Right forelimb (tissue), 1 donor: ENCODE data around the gene CDKL4.
"Not testable (repeated sequence)": the region's sequence is repeated elsewhere in the genome, so short reads cannot be mapped to it uniquely, and the experiment has no call there.

Experiments
- DNase-seq: peaks from one replicate; pipeline ENCODE4 v3.0.0-alpha.2; 2018

CDKL4 gene

DNA sequence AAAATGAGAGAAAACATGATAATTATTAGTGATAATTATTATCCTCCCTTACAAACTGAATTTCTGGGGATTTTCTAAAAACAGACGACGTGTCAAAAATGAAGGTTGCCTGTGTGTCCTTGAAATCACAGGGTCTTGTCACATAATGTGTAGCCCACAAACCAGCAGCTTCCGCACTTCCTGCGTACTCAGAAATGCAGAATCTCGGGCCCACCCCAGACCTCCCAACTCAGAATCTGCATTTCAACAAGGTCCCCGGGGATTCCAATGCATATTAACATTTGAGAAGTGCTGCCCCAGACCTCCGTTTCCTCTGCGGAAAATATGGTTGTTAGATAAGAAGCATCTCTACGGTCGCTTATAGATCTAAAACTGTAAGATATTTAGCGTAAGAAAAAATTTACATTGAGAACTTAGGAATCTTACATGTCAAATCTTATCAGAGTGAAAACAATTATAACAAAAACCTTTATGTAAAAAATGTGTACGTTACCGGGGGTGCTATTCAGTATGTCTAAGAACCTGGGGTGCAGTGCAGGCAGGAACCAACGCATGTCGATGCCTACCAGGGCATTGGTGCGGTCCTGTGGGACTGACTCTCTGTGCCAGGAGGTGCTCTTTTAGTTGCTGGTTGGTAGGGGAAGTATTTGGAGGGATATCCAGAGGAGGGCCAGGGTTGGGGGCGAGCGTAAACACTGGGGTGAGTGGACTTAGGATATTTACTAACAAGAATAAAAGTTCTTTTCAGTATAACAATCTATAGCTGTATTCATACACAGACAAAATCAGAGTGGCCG lies 15.2 kb downstream of the CDKL4 start:
- DNase-seq = peak; percentile 54

DNA sequence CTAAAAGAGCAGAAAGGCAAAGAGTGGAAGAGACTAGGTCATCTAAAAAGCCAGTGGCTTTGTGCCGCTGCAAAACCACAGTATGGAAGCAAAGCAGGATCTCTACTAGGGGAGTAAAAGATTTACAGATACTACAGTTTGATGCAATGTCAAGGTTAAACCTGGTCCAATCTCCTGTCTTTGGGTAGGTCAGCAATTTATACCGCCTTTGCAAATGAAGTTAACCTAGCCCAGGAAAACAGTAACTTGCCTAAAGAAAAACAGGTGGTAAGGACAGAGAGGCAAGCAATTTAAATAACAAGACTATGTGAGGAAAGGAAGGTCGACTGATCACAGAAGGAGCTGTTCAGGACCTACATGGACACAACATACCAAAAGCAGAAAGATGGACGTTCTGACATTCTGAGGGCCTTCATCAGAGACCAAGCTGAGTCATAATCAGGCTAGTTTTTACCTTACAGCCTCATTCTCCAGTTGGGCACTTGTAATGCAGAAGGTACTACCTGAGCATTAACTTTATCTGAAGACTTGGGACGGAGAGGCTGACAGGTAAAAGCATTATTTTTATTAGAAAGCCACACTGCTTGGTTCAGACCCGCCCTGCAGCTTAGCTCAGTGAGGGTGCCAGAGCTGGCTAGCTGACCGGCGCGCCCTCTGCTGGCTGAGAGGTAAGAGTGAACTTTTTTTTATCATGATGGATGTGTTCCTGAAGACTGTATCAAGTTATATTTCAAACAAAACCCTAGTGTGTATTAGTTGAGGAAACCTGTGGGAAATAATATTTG lies 15.9 kb downstream of the CDKL4 start:
- peak; percentile 86 for DNase-seq

DNA sequence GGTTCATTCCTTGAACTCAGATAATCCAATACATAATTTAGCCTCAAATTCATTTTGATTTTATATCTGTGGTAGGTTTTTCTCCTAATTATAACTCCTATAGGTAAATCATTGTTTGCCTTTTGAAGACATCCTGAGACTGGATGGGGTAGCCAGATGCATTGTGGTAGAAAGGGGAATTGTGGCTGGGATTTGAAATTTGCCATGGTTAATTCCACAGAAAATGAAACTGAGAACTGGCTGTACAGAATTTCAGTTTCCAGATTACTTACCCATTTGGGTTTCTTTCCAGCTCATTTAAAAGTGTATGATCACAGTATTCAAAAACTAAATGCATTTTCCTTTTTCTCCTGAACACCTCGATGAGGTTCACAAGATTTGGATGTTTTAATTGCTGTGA lies 18.2 kb downstream of the CDKL4 start:
- no peak for DNase-seq

DNA sequence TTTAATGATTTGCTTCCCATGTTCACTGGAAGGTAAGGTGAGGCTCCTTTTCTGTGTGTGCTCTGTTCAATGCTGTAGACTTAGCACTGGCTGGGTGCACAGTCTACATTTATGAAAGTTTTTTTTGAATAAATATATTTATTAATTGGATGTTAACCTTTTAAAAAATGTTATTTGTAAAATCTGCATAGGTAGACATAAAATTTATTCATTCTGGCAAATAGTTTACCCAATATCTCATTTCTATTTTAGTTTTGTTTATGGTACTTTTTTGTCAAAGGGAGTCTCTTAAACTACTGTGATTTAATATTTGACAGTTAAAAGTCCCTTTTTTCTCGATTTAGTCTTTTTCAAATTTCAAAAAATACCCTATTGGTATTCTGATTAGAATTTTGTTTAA lies 19.9 kb downstream of the CDKL4 start:
- no peak for DNase-seq

DNA sequence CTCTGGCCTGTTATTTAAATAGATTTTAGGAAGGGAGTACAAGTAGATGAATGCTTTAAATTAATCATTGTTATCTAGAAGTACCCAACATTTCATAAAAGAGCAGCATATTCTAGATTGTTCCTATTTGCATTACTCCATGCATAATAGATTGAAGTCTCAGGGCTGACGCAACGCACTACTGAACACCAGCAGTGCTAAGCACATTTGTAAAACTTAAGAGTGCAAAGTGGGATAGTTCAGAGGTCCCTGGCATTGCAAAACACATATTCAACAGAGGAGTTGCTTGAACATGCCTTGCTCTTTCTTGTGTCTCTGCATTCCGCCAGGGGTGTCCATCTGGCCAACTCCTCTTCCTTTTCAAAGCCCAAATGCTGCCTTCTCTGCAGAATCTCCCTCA lies 22.3 kb downstream of the CDKL4 start:
- no peak for DNase-seq

DNA sequence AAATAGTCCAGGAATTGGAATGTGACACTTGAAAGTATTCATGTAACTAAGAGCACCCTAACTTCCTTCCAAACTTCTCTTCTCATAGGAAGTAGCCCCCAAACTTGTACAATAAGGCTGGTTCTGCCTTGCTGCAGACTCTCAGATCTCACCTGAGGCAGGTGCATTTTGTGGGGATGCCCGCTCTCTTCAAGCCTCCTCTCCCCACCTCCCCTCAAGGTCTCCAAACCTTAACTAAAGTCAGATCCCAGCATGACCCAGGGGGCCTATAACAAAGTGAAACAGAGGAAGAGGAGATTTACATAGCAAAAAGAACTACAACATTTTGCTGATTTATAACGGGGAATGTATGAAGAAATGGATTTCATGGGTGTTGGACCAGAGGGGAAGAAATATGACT lies 23.6 kb downstream of the CDKL4 start:
- no peak for DNase-seq

DNA sequence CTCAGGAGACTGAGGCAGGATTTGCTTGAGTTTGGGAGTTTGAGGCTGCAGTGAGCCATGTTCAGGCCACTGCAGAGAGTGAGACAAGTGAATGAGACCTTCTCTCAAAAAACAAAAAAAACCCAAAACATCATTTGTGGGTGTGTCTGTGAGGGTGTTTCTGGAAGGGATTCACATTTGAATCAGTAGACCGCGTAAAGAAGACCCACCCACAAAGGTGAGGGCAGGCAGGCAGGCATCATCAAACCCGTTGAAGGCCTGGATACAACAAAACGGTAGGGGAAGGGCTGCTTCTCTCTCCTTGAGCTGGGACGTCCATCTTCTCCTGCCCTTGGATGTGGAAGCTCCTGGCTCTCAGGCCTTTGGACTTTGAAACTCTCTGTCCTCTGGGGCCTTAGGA lies 25.4 kb downstream of the CDKL4 start:
- DNase-seq = no peak

DNA sequence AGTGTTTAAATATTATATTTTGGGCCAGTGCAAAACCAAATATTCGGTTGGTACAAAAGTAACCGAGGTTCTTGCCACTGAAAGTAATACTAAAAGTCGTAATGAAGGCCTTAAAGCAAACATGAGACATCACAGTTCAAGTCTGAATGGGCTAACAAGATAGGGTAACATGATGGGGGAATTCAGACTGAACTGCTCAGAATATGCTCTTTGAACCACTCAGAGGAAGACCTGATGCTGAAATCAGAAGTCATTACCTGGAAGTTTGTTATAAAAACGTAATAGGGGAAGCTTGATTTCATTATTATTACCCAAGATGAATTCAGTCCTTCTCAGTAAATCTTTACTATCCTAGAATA lies 26.6 kb downstream of the CDKL4 start:
- no peak for DNase-seq

DNA sequence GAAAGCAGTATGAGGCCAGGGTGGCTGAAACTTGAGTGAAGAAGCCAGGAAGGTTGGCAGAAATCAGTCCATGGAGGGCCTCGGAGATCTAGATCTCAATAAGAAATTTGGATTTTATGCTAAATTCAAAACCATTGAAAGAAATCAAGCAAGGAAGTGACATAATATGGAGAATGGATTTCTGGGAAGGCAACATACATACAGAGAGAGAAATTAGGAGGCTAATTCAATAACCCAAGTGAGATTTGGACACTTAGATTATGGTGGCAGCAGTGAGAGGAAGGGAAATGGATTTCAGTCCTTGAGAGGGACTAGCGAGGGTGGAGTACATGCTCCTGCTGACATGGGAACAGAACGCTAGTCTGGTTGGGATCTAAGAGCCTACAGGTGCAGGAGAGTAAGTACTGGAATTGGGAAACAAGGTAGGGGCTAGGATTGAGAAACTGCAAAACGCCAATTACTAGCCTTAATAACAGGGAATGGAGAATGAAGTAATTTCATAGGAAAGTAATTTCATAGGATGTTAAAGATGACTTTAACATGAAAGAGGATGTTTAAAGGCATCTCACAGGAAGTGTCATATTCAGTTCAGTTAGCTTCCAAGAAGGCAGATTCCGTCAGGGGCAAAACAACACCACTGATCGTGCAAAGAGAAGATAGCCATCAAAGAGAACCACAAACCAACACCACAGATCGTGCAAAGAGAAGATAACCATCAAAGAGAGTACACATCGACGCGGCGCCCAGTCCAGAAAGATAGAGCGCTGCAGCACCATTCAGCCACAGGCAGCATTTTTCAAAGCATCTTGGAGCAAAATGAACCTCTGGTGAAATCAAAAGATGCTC lies 27.2 kb downstream of the CDKL4 start:
- no peak for DNase-seq

DNA sequence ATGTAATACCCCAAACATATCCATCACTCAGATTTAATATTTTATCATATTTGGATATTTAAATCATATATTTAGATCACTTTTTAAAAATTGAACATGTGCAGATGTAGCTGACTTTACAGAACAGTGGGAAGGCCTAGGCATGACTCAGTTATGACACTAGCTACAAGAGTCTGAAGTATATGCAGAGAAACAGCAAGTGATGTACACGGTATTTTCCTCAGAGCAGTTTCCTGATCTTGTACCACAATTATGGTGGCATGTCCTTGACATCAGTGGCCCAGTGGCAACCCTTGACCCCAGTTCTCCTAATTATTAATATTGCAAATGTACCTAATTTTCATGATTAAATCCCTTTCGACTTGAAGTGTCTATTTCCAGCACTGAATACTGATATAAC lies 28.2 kb downstream of the CDKL4 start:
- no peak for DNase-seq

DNA sequence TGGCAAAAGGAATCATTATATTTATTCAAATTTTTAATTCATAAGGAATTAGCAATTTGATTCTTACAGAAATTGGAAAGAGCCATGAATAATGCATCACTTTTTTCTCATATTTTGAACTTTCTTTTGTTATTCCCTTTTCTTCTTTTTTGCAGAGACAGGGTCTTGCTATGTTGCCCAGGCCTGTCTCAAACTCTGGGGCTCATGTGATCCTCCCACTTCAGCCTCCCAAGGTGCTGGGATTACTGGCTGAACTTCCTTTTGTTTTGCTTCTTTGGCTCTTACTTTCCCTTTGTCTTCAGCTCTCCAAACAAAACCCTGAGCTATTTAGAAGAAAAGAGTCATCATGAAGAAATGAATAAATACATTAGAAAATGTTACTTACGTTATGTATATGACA lies 30.8 kb downstream of the CDKL4 start:
- no peak for DNase-seq

DNA sequence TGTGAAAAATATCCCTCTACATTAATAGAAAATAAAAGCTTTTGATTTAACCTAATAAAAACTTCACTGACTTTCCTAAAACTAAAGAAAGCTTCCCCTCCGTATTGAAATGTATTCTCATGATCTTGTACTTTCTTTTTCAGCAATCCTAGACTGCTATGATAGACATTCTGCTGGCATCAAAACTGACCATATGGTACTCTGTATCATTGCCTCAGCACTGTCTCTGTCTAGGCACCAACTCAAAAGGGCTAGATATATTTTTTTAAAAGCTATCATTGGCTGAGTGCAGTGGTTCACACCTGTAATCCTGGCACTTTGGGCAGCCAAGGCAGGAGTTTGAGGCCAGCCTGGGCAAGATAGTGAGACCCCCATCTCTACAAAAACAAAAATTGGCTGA lies 32.9 kb downstream of the CDKL4 start:
- no peak for DNase-seq

DNA sequence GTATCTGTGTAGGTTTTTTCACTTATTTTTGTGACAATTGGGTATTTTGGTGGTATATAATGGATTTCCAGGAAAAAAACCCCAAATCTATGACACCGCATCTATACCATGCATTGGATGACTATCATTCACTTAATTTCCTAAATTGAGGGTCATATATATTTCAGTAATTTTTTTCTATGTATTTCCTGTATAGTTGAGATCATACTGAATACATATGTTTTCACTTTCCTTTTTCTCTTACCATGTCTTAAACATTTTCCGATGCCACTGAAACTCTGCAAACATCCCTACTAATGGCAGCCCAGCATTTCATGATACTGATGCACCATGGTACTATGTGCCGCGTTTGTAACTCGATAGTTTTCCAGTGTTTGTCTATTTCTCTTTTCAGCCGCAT lies 40.4 kb downstream of the CDKL4 start:
- DNase-seq = no peak

DNA sequence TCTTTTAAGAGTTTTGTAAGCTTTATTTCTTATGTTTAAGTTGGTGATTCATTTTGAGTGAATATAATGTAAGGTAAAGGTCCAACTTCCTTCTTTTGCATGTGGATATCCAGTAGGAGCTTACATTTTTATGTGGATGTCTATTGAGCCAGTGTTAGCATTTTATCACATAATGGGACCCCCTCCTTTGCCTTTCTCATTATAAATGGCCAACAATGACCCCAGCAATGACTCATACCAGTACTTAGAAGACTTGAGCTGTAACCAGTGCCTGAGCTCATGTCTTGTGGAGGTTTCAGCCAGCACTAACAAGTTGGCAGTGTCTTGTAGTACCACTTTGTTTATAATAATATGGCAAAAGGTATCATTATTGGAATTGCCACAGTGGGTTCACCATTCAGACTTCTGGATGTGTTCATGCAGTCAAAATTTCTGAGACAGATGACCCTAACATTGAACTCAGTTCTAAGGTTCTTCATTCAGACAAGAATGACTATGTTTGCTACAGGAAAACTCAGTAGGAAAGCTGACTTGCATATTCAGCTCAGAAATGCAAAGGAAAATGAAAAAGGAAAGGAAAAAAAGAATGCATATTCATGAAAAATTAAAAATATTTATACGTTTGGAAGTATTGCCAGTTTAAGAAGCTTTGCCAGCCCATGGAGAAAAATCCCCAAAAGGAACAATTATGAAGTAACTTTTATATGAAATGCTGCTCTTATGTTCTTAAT lies 41.0 kb downstream of the CDKL4 start:
- no peak for DNase-seq

DNA sequence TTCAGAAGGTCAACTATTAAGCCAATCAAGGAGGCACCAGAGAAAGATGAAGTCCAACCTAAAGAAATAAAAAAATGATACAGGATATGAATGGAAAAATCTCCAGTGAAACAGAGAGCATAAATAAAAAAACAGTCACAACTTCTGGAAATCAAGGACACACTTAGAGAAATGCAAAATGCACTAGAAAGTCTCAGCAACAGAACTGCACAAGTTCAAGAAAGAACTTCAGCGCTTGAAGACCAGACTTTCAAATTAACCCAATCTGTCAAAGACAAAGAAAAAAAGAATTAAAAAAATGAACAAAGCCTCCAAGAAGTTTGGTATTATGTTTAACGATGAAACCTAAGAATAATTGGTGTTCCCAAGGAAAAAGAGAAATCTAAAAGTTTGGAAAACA lies 46.8 kb downstream of the CDKL4 start:
- DNase-seq = not testable (repeated sequence)

DNA sequence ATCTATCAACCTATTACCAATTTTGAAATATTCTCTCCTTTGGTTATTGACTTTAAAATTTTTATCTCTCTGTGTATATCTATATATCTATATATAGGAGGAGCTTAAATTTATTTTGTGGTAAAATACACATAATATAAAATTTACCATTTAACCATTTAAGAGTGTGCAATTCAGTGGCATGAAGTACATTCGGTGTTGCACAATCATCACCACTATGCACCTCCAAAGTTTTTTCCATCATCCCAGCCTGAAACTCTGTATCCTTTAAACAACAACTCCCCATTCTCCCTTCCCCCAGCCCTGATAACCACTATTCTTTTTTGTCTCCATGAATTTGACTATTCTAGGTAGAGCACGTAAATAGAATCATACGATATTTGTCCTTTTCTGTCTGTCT lies 49.1 kb downstream of the CDKL4 start:
- DNase-seq = no peak

DNA sequence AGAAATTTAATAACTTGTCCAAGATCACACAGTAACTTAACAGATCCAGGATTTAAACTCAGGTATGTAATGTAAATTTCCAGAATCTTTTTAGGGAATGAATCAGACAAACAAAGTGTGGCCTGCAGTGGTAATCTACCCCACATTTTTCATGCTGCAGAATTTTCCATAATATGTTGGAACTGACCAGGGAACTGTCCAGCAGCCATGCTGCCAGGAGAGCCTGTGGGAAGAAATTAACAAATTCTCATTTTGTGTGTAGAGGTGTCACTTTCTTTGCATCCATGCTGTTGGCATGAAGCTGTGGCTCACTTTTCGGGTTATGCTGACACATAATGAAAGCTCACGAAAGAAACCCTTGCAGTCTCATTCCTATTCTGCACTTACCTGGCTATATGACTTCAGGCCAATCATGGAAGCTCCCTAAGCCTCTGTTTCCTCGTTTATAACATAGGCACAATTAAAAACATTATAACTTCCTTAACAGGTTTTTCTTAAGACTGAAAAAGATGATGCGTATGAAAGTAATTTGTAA lies 54.7 kb downstream of the CDKL4 start:
- DNase-seq = no peak

DNA sequence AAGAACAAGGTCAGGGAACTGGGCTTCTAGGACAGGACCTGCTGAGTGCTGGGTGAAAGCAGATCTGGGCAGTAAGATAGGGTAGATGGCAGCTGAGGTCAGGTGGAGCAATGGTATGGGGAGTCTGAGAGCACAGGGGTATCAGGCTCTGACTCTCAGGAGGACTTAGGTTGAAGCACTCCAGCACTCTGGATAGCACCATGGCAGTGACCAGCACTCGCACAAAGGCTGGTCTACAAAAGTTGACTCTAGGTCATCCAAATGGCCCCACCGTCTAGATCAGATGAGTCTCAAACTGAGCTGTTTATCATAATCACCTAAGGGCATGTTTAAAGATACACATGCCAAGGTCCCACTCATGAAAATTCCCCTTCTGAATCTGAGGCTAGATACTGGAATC lies 60.1 kb downstream of the CDKL4 start:
- DNase-seq = no peak

DNA sequence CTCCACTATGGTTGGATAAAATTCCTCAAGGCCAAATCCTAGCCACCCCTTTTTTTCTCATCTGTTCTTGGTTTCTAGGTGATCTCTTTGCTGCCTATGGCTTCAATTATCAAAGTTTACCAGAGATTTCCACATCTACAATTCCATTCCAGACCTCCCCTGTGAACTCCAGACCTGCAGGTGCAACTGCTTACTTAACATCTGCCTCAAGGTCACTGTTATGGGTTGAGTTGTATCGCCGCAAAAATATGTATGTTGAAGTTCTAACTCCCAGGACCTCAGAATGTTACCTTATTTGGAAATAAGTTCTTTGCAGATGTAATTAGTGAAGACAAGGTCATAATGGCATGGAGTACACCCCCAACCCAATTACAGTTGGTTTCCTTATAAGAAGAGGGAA lies 62.5 kb downstream of the CDKL4 start:
- DNase-seq = no peak

DNA sequence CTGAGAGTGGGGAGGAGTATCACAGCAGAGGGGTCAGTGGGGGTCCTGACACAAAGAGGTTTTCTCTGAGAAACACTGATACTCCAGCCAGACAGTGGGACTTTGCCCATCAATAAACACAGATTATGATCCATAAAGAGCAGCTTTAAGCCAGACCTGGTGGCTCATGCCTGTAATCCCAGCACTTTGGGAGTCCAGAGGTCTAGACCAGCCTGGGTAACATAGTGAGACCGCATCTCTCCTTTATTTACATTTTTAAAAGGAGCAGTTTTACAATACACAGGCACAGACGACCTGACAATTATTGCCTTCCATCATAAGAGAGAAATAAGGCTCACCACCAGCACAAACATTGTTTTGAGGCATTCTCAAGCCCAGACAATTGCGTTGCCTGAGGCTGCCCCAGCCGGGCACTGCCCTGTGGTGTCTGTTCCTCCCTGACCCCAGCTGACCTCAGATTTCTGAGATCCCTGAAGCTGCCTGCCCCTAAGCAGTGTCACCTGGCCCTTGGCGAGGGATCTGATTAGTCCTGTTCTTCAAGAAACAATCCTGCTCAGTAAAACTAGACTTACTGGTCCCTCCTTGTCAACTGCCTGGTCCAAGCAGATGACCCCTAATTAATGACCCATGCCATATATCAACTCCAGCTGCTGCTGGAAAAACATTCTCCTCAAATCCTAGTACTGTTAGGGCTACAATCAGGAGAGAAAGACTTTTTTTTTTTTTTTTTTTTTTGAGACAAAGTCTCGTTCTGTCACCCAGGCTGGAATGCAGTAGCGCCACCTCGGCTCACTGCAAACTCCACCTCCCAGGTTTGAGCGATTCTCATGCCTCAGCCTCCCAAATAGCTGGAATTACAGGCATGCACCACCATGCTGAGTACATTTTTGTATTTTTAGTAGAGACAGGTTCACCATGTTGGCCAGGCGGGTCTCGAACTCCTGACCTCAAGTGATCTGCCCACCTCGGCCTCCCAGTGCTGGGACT lies 63.5 kb downstream of the CDKL4 start:
- no peak for DNase-seq

DNA sequence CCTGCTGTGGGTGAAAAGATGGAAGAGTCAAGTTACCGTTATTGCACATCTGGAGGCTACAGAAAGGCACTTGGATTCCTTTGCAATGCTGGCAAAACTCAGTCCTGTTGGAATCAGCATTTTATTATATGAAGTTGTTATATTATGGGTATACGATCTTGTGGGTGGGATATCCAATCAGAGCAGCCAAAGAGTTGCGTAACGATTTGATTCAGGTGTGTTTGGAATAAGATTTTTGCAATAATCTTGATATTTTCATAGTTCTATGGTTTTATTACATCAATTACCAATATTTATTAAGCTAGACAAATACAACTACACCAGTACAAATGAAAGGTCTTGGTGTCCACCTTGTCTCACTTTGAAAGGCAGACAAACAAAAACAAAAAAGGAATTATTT lies 65.0 kb downstream of the CDKL4 start:
- DNase-seq = no peak
